NCI-H774 (cell line): ENCODE data around the gene HSPA1B.
"Not testable (repeated sequence)": the region's sequence is repeated elsewhere in the genome, so short reads cannot be mapped to it uniquely, and the experiment has no call there.

Source experiments
- DNase-seq: peaks from one replicate; lab custom pipeline; 2025; lab: John Stamatoyannopoulos, UW

The HSPA1B gene

DNA sequence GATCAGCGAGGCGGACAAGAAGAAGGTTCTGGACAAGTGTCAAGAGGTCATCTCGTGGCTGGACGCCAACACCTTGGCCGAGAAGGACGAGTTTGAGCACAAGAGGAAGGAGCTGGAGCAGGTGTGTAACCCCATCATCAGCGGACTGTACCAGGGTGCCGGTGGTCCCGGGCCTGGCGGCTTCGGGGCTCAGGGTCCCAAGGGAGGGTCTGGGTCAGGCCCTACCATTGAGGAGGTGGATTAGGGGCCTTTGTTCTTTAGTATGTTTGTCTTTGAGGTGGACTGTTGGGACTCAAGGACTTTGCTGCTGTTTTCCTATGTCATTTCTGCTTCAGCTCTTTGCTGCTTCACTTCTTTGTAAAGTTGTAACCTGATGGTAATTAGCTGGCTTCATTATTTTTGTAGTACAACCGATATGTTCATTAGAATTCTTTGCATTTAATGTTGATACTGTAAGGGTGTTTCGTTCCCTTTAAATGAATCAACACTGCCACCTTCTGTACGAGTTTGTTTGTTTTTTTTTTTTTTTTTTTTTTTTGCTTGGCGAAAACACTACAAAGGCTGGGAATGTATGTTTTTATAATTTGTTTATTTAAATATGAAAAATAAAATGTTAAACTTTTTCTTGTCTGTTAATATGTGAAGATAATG is 2.2 kb downstream of the HSPA1B start:
- no peak for DNase-seq

- DNase-seq = no peak
These were observed 3.4 kb downstream of the HSPA1B start for GRCh38 chr6:31830886-31831335.

GRCh38 chr6:31831350-31832215 is 4.0 kb downstream of the HSPA1B start:
- DNase-seq = no peak

DNA sequence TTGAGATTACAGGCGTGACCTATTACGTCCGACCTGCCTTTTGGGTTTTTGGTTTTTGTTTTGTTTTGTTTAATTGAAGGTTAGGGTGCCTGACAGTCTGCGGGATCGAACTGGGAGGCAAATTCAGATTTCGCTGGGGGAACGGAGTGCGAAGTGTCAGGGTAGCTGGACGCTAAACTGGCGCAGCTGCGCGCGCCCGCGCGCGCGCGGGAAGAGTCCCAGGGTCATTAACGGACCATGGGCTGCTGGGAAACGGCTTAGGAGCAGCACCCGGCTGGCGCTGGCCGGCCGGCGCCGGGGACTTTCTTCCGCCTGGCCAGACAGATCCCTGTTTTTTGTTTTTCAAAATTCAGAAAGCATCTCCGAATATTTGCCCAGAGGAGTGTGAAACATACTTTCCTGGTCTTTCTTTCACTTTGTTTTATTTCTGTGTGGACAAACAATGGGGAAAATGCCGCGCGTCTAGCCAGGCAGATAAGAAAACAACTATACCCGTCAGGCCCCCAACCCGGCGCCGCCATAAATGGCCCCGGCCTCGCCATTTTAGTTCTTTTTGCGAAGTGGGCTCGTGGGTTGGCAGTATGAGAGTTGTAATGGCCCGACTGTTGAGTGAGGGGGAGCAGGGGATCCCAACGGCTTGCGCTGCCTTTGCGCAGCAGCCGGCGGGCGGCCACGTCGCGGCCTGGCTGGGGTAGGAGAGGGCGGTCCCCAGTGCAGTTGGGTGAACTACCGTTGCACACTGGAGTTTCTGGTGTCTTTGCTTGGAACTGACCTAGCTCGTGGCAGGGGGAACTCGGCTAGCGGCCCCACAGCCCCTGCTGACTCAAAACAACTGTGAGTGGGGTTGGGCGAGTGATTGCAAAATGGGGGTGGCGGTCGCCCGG is 7.1 kb downstream of the HSPA1B start:
- peak; percentile 91 for DNase-seq

GRCh38 chr6:31836047-31836473 is 8.5 kb downstream of the HSPA1B start:
- no peak for DNase-seq

- no peak for DNase-seq
These were observed 9.2 kb downstream of the HSPA1B start for GRCh38 chr6:31836474-31837368.

DNA sequence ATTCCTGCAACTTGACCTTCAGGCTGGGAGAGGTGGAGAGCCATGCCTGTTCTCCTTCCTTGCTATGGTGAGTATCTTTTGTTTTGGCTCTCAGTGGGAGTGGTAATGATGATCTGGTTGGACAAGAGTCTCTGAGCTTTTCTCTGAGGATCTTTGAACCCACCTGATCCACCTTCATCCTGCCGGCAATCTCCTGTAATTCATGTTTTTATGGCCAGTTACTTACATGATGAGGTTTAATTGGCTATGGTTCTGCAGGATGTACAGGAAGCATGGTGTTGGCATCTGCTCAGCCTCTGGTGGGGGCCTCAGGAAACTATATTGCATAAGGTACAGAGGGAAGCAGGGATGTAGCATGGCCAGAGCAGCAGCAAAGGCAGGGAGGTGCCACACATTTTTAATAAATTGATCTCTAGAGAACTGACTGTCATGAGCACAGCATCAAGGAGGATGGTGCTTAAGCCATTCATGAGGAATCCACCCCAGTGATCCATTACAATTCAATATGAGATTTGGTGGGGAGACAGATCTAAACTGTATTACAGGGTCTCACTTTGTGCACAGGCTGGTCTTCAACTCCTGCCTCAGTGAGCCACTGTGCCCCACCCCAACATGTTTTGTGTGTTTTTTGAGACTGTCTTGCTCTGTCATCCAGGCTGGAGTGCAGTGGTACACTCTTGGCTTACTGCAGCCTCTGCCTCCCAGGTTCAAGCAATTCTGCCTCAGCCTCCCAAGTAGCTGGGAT is 10.0 kb downstream of the HSPA1B start:
- no peak for DNase-seq

DNA sequence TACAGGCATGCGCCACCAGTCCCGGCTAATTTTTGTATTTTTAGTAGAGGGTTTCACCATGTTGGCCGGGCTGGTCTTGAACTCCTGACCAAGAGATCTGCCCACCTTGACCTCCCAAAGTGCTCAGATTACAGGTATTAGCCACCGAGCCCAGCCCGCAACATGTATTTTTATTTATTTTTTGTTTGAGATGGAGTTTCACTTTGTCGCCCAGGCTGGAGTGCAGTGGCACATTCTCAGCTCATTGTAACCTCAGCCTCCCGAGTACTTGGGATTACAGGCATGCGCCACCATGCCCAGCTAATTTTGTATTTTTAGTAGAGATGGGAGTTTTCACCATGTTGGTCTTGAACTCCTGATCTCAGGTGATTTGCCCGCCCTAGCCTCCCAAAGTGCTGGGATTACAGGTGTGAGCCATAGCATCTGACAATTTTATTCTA is 10.6 kb downstream of the HSPA1B start:
- not testable (repeated sequence) for DNase-seq

- no peak for DNase-seq
These were observed 11.4 kb downstream of the HSPA1B start for GRCh38 chr6:31838968-31839367.

- not testable (repeated sequence) for DNase-seq
These were observed 12.2 kb downstream of the HSPA1B start for GRCh38 chr6:31839779-31840126.

DNA sequence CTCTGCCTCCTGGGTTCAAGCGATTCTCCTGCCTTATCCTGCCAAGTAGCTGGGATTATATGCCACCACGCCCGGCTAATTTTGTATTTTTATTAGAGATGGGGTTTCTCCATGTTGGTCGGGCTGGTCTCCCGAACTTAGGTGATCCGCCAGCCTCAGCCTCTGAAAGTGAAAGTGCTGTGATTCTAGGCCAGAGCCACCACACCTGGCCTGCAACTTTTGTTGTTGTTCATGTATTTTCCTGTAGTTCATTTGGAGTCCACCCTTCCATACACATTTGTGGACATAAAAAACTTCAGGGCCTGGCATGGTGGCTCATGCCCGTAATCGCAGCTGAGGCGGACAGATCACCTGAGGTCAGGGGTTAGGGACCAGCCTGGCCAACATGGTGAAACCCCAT is 14.5 kb downstream of the HSPA1B start:
- DNase-seq = no peak

DNA sequence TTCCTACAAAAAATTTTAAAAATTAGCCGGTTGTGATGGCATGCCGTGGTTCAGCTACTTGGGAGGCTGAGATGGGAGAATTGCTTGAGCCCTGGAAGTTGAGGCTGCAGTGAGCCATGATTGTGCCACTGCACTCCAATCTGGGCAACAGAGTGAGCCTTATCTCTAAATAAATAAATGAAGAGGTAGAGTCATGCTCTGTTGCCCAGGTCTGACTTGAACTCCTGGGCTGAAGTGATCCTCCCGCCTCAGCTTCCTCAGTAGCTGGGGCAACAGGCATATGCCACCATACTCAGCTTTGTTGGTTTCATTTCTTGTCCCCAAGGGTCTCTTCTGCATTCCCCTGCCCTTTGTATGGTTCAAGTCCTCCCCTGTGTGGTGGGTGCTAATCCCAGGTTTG is 17.0 kb downstream of the HSPA1B start:
- DNase-seq = no peak

- no peak for DNase-seq
These were observed 19.9 kb downstream of the HSPA1B start for GRCh38 chr6:31847276-31847978.

DNA sequence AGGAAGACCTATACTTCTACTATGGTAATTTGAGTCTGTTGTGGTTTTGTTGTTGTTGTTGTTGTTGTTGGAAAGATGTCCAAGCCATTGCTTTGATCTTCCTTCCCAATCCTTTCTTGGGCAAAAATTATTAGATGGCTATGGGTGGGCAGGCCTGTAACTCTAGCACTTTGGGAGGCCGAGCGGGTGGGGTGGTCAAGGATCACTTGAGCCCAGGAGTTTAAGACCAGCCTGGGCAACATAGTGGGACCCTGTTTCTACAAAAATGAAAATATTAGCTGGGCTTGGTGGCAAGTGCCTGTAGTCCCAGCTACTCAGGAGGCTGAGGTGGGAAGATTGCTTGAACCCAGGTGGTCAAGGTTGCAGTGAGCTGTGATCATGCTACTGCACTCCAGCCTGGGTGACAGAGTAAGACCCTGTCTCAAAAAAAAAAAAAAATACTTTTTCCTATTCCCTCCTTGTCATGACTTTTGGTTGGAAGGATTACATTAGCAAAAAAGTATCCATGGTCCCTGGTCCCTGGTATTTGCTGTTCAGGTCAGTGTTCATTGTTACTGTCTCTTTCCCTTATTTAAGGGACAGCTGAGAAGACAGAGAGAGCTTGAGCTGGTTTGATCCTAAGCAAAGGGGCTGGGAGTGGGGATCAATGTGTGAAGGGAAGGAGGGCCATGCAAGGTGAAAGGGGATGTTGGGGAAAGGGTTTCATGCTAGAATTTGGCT is 23.4 kb downstream of the HSPA1B start:
- DNase-seq = no peak

GRCh38 chr6:31851485-31851832 is 23.9 kb downstream of the HSPA1B start:
- DNase-seq = no peak

DNA sequence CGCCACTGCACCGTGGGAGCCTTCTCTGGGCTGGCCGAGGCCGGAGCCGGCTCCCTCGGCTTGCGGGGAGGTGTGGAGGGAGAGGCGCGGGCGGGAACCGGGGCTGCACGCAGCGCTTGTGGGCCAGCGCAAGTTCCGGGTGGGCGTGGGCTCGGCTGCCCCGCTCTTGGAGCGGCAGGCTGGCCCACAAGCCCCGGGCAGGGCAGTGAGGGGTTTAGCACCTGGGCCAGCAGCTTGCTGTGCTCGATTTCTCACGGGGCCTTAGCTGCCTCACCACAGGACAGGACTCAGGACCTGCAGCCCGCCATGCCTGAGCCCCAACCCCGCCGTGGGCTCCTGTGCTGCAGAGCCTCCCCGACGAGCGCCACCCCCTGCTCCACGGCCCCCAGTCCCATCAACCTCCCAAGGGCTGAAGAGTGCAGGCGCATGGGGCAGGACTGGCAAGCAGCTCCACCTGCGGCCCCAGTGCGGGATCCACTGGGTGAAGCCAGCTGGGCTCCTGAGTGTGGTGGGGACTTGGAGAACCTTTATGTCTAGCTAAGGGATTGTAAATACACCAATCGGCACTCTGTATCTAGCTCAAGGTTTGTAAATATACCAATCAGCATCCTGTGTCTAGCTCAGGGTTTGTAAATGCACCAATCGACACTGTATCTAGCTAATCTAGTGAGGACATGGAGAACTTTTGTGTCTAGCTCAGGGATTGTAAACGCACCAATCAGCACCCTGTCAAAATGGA is 24.6 kb downstream of the HSPA1B start:
- DNase-seq = not testable (repeated sequence)

DNA sequence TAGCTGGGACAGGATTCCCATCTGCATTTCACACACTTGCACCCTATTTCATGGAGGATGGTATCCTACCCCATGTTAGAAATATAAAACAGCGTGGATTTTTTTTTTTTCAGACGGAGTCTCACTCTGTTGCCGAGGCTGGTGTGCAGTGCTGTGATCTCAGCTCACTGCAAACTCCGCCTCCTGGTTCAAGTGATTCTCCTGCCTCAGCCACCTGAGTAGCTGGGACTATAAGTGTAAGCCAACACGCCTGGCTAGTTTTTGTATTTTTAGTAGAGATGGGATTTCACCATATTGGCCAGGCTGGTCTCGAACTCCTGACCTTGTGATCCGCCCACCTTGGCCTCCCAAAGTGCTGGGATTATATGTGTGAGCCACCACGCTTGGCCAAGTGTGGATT is 30.2 kb downstream of the HSPA1B start:
- DNase-seq = not testable (repeated sequence)

GRCh38 chr6:31858707-31859106 is 31.2 kb downstream of the HSPA1B start:
- no peak for DNase-seq

DNA sequence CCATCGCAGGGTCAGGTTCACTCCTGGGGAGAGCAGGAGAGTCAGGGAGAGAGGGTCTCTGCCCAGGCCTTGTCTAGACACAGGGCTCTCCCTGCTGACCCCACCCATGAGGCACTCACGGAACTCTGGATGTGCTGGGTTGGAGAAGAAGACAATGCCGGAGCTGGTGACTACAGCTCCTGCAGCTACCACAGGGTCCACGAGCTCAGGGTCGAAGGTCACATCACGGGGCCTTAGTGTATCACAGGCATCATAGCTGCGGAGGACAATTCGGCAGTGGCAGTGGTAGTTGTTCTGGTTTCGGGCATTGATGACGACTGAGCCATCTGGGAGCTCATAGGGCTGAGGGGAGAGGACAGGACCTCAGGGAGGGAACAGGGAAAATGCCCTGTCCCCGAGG is 32.4 kb downstream of the HSPA1B start:
- no peak for DNase-seq
